ENCODE results near the gene GHR.

- TF ChIP-seq POLR2A (IDR thresholded peaks at IDR 0.05) (no peak), CTCF (IDR thresholded peaks at IDR 0.05) (no peak)
Observed at GRCh38 chr5:42422656-42423280, 471 bp upstream of the GHR start.
